OCI-LY1 (cell line): ENCODE data around the gene GLS.
"Not testable (repeated sequence)": the region's sequence is repeated elsewhere in the genome, so short reads cannot be mapped to it uniquely, and the experiment has no call there.

Experiments used
- EZH2 ChIP-seq: fragments of 200-600 bp; sonication (generic), shearing (Covaris generic); IDR thresholded peaks from 2 replicates; pipeline ENCODE4 v1.8.0; 2017; ENCODE audit warnings: borderline replicate concordance, mixed run types, mild to moderate bottlenecking, antibody characterized with exemption, low read length, moderate library complexity, mixed read lengths
- TF ChIP-seq, protein P1 (sequence below): fragments of 200-600 bp; sonication (generic), shearing (Covaris generic); IDR thresholded peaks from 2 replicates; pipeline ENCODE4 v1.5.1; 2017; ENCODE audit warnings: mild to moderate bottlenecking, antibody characterized with exemption, low read length, moderate library complexity, mixed read lengths

GRCh38 chr2:190961117-190961516, 80.5 kb downstream of the GLS start:
- TF ChIP-seq, protein P1, sequence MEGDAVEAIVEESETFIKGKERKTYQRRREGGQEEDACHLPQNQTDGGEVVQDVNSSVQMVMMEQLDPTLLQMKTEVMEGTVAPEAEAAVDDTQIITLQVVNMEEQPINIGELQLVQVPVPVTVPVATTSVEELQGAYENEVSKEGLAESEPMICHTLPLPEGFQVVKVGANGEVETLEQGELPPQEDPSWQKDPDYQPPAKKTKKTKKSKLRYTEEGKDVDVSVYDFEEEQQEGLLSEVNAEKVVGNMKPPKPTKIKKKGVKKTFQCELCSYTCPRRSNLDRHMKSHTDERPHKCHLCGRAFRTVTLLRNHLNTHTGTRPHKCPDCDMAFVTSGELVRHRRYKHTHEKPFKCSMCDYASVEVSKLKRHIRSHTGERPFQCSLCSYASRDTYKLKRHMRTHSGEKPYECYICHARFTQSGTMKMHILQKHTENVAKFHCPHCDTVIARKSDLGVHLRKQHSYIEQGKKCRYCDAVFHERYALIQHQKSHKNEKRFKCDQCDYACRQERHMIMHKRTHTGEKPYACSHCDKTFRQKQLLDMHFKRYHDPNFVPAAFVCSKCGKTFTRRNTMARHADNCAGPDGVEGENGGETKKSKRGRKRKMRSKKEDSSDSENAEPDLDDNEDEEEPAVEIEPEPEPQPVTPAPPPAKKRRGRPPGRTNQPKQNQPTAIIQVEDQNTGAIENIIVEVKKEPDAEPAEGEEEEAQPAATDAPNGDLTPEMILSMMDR, result not testable (repeated sequence)
- not testable (repeated sequence) for TF ChIP-seq EZH2
